ENCODE results near the gene PODXL. TPM values are rescaled to one million over a fixed set of nuclear protein-coding genes. Genes with fewer than 3 reads are reported as not detected.

Gene PODXL
- total and polyA plus RNA-seq, 2 experiments from 2014 or later, result 24.1 to 58.5 TPM

DNA sequence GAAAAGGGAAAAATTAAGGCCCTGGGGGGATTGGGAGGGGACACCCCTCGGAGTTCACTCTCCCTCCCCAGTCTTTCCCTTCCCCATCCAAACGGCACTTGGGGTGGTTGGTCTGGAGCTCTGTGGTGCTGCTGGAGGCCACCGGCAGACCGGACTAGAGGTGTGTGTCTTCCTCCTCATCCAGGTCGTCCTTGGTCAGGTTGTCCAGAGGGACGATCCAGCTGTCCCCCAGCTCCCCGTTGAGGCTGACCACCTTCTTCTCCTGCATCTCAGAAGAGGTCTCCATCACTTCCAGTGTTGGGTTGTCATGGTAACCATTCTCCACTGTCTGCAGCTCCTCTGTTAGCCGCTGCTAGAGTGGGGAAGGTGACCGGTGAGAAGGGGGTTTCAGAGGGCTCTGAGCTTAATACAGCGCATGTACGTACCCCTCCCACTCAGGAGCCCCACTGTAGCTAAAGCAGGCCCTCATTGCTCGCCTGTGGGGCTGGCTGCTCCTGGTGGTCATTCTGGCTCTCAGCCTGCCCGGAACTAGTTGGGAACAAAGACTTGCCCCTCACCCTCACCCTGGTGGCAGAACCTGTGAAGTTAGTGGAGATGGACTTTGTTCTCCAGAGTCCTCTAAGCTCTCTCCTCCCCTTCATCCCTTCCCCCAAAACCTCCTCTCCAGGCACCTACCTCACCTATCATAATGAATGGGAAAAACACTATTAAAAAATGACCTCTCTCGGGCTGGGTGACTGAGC is 52.1 kb downstream of the PODXL start:
- Histone ChIP-seq H3K27ac (no peak overlapping the region), H3K36me3 (peaks cover 31% of the 10 kb centered on the region)

DNA sequence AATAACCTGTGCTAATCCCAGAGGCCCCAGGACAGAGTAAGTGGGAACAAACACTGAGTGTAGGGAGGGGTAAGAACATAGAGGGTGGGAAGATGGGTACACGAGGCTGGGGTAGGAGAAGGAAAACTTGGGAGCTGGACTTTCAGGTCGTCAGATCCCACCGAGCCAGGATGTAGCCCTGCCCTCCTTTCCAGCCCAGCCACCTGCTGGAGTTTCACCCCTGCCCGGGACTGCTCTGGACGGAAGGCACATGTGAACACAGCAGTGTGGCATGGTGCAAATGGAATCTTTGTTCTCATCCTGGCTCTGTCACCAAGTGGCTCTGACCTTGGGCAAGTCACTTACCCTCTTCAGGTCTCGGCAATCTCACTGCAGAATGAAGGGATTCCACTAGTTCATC is 52.8 kb downstream of the PODXL start:
- Histone ChIP-seq H3K27ac (peak overlapping the region; percentile 66), H3K4me3 (no peak overlapping the region), H3K9me3 (ENCODE audit: low read depth) (no peaks in the 10 kb centered on the region), H3K27me3 (no peaks in the 10 kb centered on the region), H3K4me1 (ENCODE audit: low read depth) (no peaks in the 10 kb centered on the region), H3K36me3 (peaks cover 25% of the 10 kb centered on the region)
- TF ChIP-seq, protein P1, sequence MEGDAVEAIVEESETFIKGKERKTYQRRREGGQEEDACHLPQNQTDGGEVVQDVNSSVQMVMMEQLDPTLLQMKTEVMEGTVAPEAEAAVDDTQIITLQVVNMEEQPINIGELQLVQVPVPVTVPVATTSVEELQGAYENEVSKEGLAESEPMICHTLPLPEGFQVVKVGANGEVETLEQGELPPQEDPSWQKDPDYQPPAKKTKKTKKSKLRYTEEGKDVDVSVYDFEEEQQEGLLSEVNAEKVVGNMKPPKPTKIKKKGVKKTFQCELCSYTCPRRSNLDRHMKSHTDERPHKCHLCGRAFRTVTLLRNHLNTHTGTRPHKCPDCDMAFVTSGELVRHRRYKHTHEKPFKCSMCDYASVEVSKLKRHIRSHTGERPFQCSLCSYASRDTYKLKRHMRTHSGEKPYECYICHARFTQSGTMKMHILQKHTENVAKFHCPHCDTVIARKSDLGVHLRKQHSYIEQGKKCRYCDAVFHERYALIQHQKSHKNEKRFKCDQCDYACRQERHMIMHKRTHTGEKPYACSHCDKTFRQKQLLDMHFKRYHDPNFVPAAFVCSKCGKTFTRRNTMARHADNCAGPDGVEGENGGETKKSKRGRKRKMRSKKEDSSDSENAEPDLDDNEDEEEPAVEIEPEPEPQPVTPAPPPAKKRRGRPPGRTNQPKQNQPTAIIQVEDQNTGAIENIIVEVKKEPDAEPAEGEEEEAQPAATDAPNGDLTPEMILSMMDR (IDR thresholded peaks at IDR 0.05; ENCODE audit: low read depth, low read length), result no peak
- DNase-seq (ENCODE audit: low read depth in 1 of 2, low spot score in 1 of 2), result no peak

More for the DNA sequence above, 52.1 kb downstream of the PODXL start:
- Histone ChIP-seq H3K4me1 (ENCODE audit: low read depth) (no peaks in the 10 kb centered on the region), H3K4me3 (no peak overlapping the region), H3K9me3 (ENCODE audit: low read depth) (no peaks in the 10 kb centered on the region), H3K27me3 (no peaks in the 10 kb centered on the region)
- TF ChIP-seq, protein P1 (IDR thresholded peaks at IDR 0.05; ENCODE audit: low read depth, low read length), result no peak
- no peak for DNase-seq (ENCODE audit: low read depth in 1 of 2, low spot score in 1 of 2)

DNA sequence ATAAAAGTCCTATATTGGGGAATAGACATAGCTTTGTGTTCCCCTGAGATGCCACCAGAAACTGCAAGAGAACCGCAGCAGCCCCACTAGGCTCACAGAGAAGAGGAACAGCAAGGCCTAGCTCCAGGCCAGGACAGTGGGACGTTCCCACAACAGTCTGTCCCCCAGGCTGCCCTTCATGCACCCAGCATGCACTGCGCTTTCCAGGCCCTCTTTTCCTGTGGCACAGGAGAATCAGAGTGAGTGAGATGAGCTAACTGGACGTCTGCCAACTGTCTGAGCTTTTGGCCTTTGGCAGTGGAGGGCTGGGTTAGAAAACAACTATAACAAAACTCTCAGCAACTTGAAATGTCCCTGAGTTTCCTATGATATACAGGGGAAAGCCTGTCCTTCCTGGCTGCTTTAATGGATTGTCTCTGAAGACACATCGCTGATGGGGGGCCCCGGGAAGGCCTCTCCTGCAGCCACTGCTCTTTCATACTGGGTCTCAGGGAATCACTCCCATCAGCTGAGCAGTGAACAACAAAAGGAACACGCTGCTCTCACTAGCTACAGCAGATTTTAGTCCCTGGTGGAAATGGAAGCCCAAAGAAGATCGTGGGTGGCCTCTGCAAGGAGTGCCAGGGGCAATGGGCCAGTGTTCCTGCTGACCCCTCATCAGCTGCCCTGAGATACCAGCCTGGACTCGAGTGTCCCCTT is 53.5 kb downstream of the PODXL start:
- Histone ChIP-seq H3K27ac (peak overlapping the region; percentile 66), H3K4me3 (no peak overlapping the region), H3K36me3 (peaks cover 25% of the 10 kb centered on the region), H3K9me3 (ENCODE audit: low read depth) (no peaks in the 10 kb centered on the region), H3K4me1 (ENCODE audit: low read depth) (no peaks in the 10 kb centered on the region), H3K27me3 (no peaks in the 10 kb centered on the region)
- peak; percentile 57 to 58 for DNase-seq (ENCODE audit: low read depth in 1 of 2, low spot score in 1 of 2)
- TF ChIP-seq, protein P1 (IDR thresholded peaks at IDR 0.05; ENCODE audit: low read depth, low read length), result no peak

DNA sequence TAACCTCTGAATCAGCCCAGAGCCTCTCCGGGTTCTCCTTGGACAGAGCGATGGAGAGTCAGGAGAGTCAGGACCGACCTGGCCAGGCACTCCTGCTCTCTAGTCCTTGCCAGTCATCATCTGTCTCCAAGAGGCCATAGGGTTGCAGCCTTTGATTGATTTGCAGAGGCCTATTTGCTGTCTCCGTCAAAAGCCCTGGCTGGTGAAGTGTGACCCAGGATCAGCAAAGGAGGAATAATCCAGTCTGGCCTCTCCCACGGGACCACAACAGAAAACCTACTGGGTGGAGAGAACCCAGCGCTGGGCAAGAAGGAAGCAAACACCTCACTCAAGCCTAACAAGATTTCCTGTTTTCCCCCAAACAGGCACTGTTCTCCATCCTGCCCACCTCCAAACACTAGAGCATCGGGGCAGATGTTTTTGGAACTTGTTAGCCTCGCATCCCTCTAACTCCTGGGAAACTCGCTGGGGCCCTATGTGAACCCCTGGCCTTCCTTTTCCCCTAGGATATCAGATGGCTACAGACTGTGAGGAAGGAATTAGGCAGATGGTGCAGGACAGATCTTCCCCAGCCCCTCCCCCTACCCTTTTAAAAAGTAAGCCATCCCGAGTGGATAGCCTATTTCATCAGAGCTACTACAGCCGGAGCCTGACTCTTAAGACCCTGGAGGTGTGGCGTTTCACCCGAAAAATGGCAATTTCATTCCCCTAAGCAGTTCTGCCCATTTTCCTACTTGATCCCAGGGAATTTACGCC is 54.3 kb downstream of the PODXL start:
- Histone ChIP-seq H3K27ac (peak overlapping the region; percentile 66), H3K9me3 (ENCODE audit: low read depth) (no peaks in the 10 kb centered on the region), H3K4me3 (no peak overlapping the region), H3K4me1 (ENCODE audit: low read depth) (no peaks in the 10 kb centered on the region), H3K27me3 (no peaks in the 10 kb centered on the region), H3K36me3 (peaks cover 25% of the 10 kb centered on the region)
- DNase-seq (ENCODE audit: low read depth in 1 of 2, low spot score in 1 of 2), result no peak
- TF ChIP-seq, protein P1 (IDR thresholded peaks at IDR 0.05; ENCODE audit: low read depth, low read length), result no peak

DNA sequence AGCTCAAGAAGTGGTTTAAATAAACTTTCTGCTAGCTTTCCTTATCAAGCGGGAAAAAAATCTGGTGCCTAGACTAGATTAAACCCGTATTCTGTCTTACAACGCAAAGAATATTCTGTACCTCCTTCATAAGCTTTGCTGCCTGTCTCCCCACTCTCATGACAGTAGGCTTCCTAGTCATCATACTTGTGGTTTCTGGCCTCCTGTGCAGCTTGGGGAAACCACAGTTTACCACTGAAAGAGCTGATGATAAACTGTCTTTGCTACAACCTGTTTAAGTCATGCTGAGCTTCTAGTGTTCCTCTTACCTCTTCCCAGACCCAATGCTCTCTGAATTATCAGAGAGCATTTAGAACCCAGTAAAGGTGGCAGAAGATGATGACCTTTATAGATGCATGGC is 55.0 kb downstream of the PODXL start:
- Histone ChIP-seq H3K9me3 (ENCODE audit: low read depth) (no peaks in the 10 kb centered on the region), H3K4me1 (ENCODE audit: low read depth) (no peaks in the 10 kb centered on the region), H3K4me3 (no peak overlapping the region), H3K36me3 (peaks cover 24% of the 10 kb centered on the region), H3K27ac (peak overlapping the region; percentile 66), H3K27me3 (no peaks in the 10 kb centered on the region)
- TF ChIP-seq, protein P1 (IDR thresholded peaks at IDR 0.05; ENCODE audit: low read depth, low read length), result no peak
- peak in 1 of 2 donors; percentile 65 for DNase-seq (ENCODE audit: low read depth in 1 of 2, low spot score in 1 of 2)
